Keratinocyte (primary cell): ENCODE results near the gene SNTG2. TPM values are rescaled to one million over a fixed set of nuclear protein-coding genes. Genes with fewer than 3 reads are reported as not detected.

Experiments
- DNase-seq: peaks from one replicate; pipeline ENCODE4 v3.0.0-alpha.2; 2011; ENCODE audit warnings: low read depth, missing footprints, low spot score
- FAIRE-seq: peaks from 2 replicates; lab custom pipeline; 2011; peaks lifted over from hg19 to GRCh38; lab: Jason Lieb, UNC
- H2AFZ ChIP-seq: 2 replicates; pipeline ENCODE4 v1.6.0; 2012; ENCODE audit warnings: low read length, control low read depth, inconsistent platforms; ENCODE audit not compliant: control insufficient read depth
- H3K27ac ChIP-seq: 2 replicates; pipeline ENCODE4 v1.5.1; 2011; ENCODE audit warnings: low read length; ENCODE audit not compliant: control insufficient read depth, insufficient read depth
- H3K27me3 ChIP-seq: 3 replicates; pipeline ENCODE4 v1.6.0; 2011; ENCODE audit warnings: low read length; ENCODE audit not compliant: control insufficient read depth, insufficient read depth; ENCODE audit errors: extremely low read depth
- H3K36me3 ChIP-seq, 2 experiments: 2 replicates in 1 of 2; 3 replicates in 1 of 2; pipeline ENCODE4 v1.5.1; 2011; ENCODE audit warnings: low read length in 2 of 2, mild to moderate bottlenecking in 1 of 2; ENCODE audit not compliant: control insufficient read depth in 2 of 2, insufficient read depth in 2 of 2; ENCODE audit errors: extremely low read depth in 1 of 2
- H3K4me1 ChIP-seq: 3 replicates; pipeline ENCODE4 v1.5.1; 2011; ENCODE audit warnings: low read length; ENCODE audit not compliant: control insufficient read depth, insufficient read depth; ENCODE audit errors: extremely low read depth
- H3K4me2 ChIP-seq: 3 replicates; pipeline ENCODE4 v1.6.0; 2011; ENCODE audit warnings: low read depth, low read length; ENCODE audit not compliant: control insufficient read depth, insufficient read depth; ENCODE audit errors: extremely low read depth
- H3K4me3 ChIP-seq, 3 experiments: fragments of 200-600 bp in 1 of 3; sonication (generic) in 1 of 3; 2 replicates in 2 of 3; 3 replicates in 1 of 3; pipeline ENCODE4 v1.5.1; 2011 to 2016; ENCODE audit warnings: low read length in 3 of 3, mild to moderate bottlenecking in 3 of 3, control low read depth in 2 of 3, inconsistent platforms in 1 of 3, low read depth in 1 of 3, mixed read lengths in 1 of 3, mixed run types in 1 of 3, moderate library complexity in 1 of 3; ENCODE audit not compliant: control insufficient read depth in 2 of 3, insufficient read depth in 2 of 3; ENCODE audit errors: extremely low read depth in 1 of 3
- H3K79me2 ChIP-seq: 2 replicates; pipeline ENCODE4 v1.6.0; 2012; ENCODE audit warnings: low read length; ENCODE audit not compliant: control insufficient read depth, insufficient read depth
- H3K9ac ChIP-seq: 3 replicates; pipeline ENCODE4 v1.6.0; 2011; ENCODE audit warnings: low read length; ENCODE audit not compliant: control insufficient read depth, insufficient read depth; ENCODE audit errors: extremely low read depth
- H3K9me1 ChIP-seq: 3 replicates; pipeline ENCODE4 v1.6.0; 2011; ENCODE audit warnings: low read length; ENCODE audit not compliant: control insufficient read depth, insufficient read depth; ENCODE audit errors: extremely low read depth
- H3K9me3 ChIP-seq: 2 replicates; pipeline ENCODE4 v1.5.1; 2012; ENCODE audit warnings: low read depth, low read length; ENCODE audit not compliant: control insufficient read depth
- H4K20me1 ChIP-seq: 3 replicates; pipeline ENCODE4 v1.6.0; 2011; ENCODE audit warnings: low read length; ENCODE audit not compliant: control insufficient read depth, insufficient read depth; ENCODE audit errors: extremely low read depth
- EZH2 ChIP-seq: IDR thresholded peaks from one replicate; pipeline ENCODE4 v1.6.1; 2012; ENCODE audit warnings: inconsistent platforms, mild to moderate bottlenecking, low read length, moderate library complexity
- dilution Hi-C: fragments of 300-500 bp; cut with MboI; formaldehyde crosslinking; loops from one replicate; pipeline ENCODE4 v1.7.0; 2020; ENCODE audit warnings: low sequenced_read_pairs; ENCODE audit not compliant: extremely low pct_ligation_motif_present
- polyA plus RNA-seq, 5 experiments: library from polyadenylated mRNA; depleted of rRNA in 3 of 5; stranded (reverse) in 3 of 5; stranded (forward) in 1 of 5; unstranded in 1 of 5; fragments of >200 nt; gene quantifications; 1 replicate in 1 of 5; 2 replicates in 3 of 5; 3 replicates in 1 of 5; pipeline versions ENCODE4 v1.2.1 to v1.2.3, GENCODE V29; 2011 to 2012; ENCODE audit warnings: missing spikeins in 2 of 5, low read depth in 1 of 5, low replicate concordance in 1 of 5
- TF ChIP-seq, protein P1 (sequence below), 3 experiments: IDR thresholded peaks in 1 of 3; conservative IDR thresholded peaks in 1 of 3; optimal IDR thresholded peaks in 1 of 3; 2 replicates in 2 of 3; 3 replicates in 1 of 3; pipeline versions ENCODE3 to v1.5.1; 2011; ENCODE audit warnings: low read length in 3 of 3, mild to moderate bottlenecking in 3 of 3, moderate library complexity in 2 of 3, control low read depth in 1 of 3, inconsistent platforms in 1 of 3; ENCODE audit not compliant: insufficient read depth in 2 of 3; ENCODE audit errors: extremely low read depth in 1 of 3

SNTG2 gene
- polyA plus RNA-seq, 1 donor (not counting 4 experiments of a cell fraction or from before 2014, with no cell fraction given), result not detected

DNA sequence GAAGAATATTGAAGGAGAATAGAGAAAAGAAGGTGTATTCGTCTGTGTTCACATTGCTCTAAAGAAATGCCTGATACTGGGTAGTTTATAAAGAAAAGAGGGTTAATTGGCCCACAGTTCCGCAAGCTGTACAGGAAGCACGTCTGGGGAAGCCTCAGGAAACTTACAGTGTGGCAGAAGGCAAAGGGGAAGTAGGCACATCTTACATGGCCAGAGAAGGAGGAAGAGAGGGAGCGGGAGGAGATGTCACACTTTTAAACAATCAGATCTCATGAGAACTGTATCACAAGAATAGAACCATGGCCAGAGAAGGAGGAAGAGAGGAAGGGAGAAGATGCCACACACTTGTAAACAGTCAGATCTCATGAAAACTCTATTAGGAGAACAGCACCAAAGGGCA is 303.0 kb downstream of the SNTG2 start:
- no peaks in the 10 kb centered on the region for H3K9me1 ChIP-seq
- H3K4me3 ChIP-seq, result no peak overlapping the region
- no peaks in the 10 kb centered on the region for H4K20me1 ChIP-seq
- no peak for TF ChIP-seq EZH2
- TF ChIP-seq, protein P1, sequence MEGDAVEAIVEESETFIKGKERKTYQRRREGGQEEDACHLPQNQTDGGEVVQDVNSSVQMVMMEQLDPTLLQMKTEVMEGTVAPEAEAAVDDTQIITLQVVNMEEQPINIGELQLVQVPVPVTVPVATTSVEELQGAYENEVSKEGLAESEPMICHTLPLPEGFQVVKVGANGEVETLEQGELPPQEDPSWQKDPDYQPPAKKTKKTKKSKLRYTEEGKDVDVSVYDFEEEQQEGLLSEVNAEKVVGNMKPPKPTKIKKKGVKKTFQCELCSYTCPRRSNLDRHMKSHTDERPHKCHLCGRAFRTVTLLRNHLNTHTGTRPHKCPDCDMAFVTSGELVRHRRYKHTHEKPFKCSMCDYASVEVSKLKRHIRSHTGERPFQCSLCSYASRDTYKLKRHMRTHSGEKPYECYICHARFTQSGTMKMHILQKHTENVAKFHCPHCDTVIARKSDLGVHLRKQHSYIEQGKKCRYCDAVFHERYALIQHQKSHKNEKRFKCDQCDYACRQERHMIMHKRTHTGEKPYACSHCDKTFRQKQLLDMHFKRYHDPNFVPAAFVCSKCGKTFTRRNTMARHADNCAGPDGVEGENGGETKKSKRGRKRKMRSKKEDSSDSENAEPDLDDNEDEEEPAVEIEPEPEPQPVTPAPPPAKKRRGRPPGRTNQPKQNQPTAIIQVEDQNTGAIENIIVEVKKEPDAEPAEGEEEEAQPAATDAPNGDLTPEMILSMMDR (optimal IDR thresholded peaks at IDR 0.05 in 1 of 3, IDR thresholded peaks at IDR 0.05 in 1 of 3, conservative IDR thresholded peaks at IDR 0.05 in 1 of 3; ENCODE audit: extremely low read depth in 1 of 3, insufficient read depth in 2 of 3, low read length in 3 of 3), result no peak
- dilution Hi-C loops, result no loop called here
- H3K27me3 ChIP-seq, result no peaks in the 10 kb centered on the region
- H3K4me1 ChIP-seq, result no peaks in the 10 kb centered on the region
- H3K27ac ChIP-seq, result no peak overlapping the region
- FAIRE-seq (no peak), DNase-seq (no peak)
- no peaks in the 10 kb centered on the region for H3K9me3 ChIP-seq
- H3K9ac ChIP-seq, result no peak overlapping the region
- no peaks in the 10 kb centered on the region for H3K36me3 ChIP-seq
- no peak overlapping the region for H3K4me2 ChIP-seq
- no peak overlapping the region for H2AFZ ChIP-seq
- no peaks in the 10 kb centered on the region for H3K79me2 ChIP-seq

DNA sequence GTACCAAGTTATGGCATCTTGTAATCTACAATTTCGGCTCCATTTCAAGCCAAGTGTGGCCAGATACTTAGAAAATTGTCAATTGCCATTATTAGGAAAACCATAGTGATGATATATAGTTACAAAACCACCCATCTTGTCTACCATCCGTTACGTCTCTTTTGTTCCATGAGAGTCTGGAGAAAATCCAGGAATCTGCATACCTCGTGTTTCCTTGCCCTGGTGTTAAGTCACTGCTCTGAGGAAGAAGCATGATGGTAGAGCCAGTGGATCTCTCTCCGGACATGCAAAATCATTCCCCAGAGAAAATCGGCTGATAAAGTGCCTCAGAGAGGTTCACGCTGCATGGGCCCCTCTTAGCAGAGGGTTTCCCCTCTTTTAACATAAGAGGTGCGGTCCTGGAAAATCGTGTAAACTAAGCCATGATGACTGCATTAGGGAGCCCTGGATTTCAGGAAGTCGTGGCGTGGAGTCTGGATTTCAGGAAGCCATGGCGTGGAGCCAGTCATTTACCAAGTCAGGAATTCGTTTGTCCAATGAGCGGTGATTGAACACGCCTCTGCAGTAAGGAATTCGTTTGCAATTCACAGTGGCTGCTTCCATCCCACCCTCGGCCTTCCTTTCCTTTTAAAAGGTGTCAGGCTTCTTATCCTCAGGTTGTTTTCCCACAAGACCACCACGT is 304.2 kb downstream of the SNTG2 start:
- no peak for TF ChIP-seq EZH2
- TF ChIP-seq, protein P1 (optimal IDR thresholded peaks at IDR 0.05 in 1 of 3, IDR thresholded peaks at IDR 0.05 in 1 of 3, conservative IDR thresholded peaks at IDR 0.05 in 1 of 3; ENCODE audit: extremely low read depth in 1 of 3, insufficient read depth in 2 of 3, low read length in 3 of 3), result no peak
- Histone ChIP-seq H3K79me2 (no peaks in the 10 kb centered on the region), H3K27ac (no peak overlapping the region), H3K4me3 (no peak overlapping the region), H2AFZ (no peak overlapping the region), H3K27me3 (no peaks in the 10 kb centered on the region), H3K9me3 (no peaks in the 10 kb centered on the region), H3K36me3 (no peaks in the 10 kb centered on the region), H4K20me1 (no peaks in the 10 kb centered on the region), H3K9me1 (no peaks in the 10 kb centered on the region), H3K4me2 (no peak overlapping the region), H3K9ac (no peak overlapping the region), H3K4me1 (no peaks in the 10 kb centered on the region)
- dilution Hi-C loops, result no loop called here
- FAIRE-seq, result no peak
- no peak for DNase-seq
